Measurements from ENCODE around the gene ELOF1.

ELOF1 gene

DNA sequence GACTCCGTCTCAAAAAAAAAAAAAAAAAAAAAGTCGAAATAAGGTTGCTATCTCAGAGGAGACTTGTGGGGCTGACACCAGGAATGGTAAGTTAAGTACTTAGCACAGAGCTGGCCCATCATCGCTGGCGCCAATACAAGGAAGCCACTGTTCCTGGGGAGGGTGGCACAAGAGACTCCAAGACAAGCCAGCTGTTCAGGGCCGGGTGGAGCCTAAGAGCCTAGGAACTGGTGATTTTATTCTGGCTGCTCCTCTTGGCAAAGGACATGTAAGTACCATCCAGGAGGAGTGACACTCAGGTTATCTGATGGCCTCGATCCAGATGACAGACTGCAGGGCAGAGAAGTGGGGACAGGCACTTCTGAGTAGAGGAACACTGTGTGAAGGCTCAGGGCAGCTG is 3.8 kb downstream of the ELOF1 start:
- TF ChIP-seq SIN3A (IDR thresholded peaks at IDR 0.05; ENCODE audit: borderline replicate concordance, insufficient read depth, low read length) (no peak), TAF1 (IDR thresholded peaks at IDR 0.05; ENCODE audit: borderline replicate concordance, insufficient read depth, low read length) (no peak), POLR2AphosphoS5 (IDR thresholded peaks at IDR 0.05; ENCODE audit: low read depth, low read length) (no peak), FOXP2 (optimal IDR thresholded peaks at IDR 0.05; ENCODE audit: borderline replicate concordance, extremely low read depth, extremely low read length, insufficient read depth) (no peak)
- TF ChIP-seq, protein P1, sequence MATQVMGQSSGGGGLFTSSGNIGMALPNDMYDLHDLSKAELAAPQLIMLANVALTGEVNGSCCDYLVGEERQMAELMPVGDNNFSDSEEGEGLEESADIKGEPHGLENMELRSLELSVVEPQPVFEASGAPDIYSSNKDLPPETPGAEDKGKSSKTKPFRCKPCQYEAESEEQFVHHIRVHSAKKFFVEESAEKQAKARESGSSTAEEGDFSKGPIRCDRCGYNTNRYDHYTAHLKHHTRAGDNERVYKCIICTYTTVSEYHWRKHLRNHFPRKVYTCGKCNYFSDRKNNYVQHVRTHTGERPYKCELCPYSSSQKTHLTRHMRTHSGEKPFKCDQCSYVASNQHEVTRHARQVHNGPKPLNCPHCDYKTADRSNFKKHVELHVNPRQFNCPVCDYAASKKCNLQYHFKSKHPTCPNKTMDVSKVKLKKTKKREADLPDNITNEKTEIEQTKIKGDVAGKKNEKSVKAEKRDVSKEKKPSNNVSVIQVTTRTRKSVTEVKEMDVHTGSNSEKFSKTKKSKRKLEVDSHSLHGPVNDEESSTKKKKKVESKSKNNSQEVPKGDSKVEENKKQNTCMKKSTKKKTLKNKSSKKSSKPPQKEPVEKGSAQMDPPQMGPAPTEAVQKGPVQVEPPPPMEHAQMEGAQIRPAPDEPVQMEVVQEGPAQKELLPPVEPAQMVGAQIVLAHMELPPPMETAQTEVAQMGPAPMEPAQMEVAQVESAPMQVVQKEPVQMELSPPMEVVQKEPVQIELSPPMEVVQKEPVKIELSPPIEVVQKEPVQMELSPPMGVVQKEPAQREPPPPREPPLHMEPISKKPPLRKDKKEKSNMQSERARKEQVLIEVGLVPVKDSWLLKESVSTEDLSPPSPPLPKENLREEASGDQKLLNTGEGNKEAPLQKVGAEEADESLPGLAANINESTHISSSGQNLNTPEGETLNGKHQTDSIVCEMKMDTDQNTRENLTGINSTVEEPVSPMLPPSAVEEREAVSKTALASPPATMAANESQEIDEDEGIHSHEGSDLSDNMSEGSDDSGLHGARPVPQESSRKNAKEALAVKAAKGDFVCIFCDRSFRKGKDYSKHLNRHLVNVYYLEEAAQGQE (IDR thresholded peaks at IDR 0.05; ENCODE audit: insufficient read depth in 1 of 2, low read depth in 2 of 2, low read length in 2 of 2): no peak

DNA sequence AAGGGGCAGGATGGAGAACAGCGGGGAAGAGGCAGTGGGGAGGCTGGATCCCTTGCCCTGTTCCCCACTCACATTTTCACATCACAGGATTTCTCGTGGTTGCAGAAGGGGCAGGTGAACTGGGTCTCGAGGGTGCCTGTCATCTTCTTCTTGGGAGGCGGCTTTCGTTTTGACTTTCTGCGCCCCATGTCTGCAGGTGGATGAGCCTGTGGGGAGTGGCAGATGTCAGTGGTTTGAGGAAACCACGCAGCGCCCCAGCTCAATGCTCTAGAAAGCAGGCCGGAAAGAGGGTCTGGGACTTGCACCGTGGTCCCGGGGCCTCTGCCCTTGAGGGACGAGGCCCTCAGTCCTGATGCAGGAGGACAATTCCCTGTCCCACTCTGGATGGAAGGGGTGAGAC is 4.9 kb downstream of the ELOF1 start:
- TF ChIP-seq, protein P1 (IDR thresholded peaks at IDR 0.05; ENCODE audit: insufficient read depth in 1 of 2, low read depth in 2 of 2, low read length in 2 of 2): no peak
- no peak for TF ChIP-seq POLR2AphosphoS5 (IDR thresholded peaks at IDR 0.05; ENCODE audit: low read depth, low read length)
- TF ChIP-seq FOXP2 (optimal IDR thresholded peaks at IDR 0.05; ENCODE audit: borderline replicate concordance, extremely low read depth, extremely low read length, insufficient read depth): no peak
- no peak for TF ChIP-seq SIN3A (IDR thresholded peaks at IDR 0.05; ENCODE audit: borderline replicate concordance, insufficient read depth, low read length)
- TF ChIP-seq TAF1 (IDR thresholded peaks at IDR 0.05; ENCODE audit: borderline replicate concordance, insufficient read depth, low read length): no peak

DNA sequence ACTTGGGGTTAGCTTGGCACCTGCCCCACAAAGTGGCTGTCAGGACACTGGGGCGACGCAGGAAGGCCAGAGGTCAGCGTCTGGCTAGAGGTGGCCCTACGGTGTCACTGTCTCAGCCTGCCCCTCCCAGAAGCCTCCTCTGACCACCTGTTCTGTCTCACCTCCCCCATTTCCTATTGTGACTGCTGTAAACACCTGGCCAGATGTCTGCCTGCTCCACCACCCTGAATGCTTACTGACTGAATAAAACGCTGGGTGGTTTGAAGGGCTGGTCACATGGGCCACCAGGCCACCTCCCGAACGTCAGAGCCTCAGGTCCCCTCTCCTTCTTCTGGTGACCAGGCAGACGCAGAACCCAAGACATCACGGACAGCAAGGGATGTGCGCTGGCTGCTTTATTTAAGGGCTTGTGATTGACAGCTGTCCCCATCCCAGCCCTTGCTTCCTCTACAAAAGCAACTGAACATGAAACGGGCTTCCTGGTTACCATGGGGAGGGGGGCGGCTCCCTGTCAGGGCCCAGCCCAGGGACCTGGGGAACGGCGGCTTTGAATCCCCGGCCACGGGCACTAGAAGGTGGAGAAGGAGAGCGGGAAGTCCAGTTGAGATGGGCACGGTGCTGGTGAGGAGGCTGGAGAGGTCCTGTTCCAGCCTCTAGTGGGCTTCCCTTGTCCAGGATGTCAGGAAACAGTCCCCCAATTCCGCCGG is 6.2 kb downstream of the ELOF1 start:
- TF ChIP-seq FOXP2 (optimal IDR thresholded peaks at IDR 0.05; ENCODE audit: borderline replicate concordance, extremely low read depth, extremely low read length, insufficient read depth): no peak
- no peak for TF ChIP-seq POLR2AphosphoS5 (IDR thresholded peaks at IDR 0.05; ENCODE audit: low read depth, low read length)
- TF ChIP-seq TAF1 (IDR thresholded peaks at IDR 0.05; ENCODE audit: borderline replicate concordance, insufficient read depth, low read length): no peak
- TF ChIP-seq, protein P1 (IDR thresholded peaks at IDR 0.05; ENCODE audit: insufficient read depth in 1 of 2, low read depth in 2 of 2, low read length in 2 of 2): no peak
- no peak for TF ChIP-seq SIN3A (IDR thresholded peaks at IDR 0.05; ENCODE audit: borderline replicate concordance, insufficient read depth, low read length)

DNA sequence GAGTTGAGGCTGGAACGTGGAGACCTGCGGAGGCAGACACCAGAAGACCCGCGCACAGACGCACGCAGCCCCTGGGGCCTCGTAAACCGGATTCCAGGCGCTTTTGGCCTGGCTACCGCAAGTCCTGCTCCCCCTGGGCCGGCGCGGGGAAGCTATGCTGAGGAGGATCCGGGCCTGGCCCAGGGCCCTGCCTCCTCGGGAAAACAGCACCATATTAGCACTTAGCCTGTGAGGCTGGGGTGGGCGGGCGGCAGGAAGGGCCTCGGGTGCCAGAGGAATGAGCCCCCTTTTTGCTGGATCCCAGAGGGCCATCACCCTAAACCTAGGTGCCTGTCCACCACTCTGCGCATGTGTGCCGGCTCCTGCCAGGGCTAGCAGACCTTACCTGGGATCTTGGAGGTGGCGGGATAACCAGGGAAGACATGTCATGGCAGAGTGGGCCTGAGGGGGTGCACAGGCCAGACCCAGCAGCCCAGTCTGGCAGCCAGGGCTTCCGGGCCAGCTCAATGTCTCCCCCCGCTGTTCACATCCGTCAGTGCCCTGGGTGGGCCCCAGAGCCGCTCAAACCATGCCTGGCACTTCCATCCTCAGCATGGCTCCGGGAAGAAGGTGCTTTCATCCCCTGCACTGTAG is 7.3 kb downstream of the ELOF1 start:
- TF ChIP-seq FOXP2 (optimal IDR thresholded peaks at IDR 0.05; ENCODE audit: borderline replicate concordance, extremely low read depth, extremely low read length, insufficient read depth) (no peak), SIN3A (IDR thresholded peaks at IDR 0.05; ENCODE audit: borderline replicate concordance, insufficient read depth, low read length) (no peak), TAF1 (IDR thresholded peaks at IDR 0.05; ENCODE audit: borderline replicate concordance, insufficient read depth, low read length) (no peak), POLR2AphosphoS5 (IDR thresholded peaks at IDR 0.05; ENCODE audit: low read depth, low read length) (no peak)
- TF ChIP-seq, protein P1 (IDR thresholded peaks at IDR 0.05; ENCODE audit: insufficient read depth in 1 of 2, low read depth in 2 of 2, low read length in 2 of 2): no peak
